GM19193 (cell line): ENCODE data around the gene TEX19.

Source experiments
- POLR2A ChIP-seq: IDR thresholded peaks from 4 replicates; pipeline ENCODE4 v1.6.1; 2011; ENCODE audit not compliant: insufficient read depth, insufficient read length; ENCODE audit errors: extremely low read depth

TEX19 gene

DNA sequence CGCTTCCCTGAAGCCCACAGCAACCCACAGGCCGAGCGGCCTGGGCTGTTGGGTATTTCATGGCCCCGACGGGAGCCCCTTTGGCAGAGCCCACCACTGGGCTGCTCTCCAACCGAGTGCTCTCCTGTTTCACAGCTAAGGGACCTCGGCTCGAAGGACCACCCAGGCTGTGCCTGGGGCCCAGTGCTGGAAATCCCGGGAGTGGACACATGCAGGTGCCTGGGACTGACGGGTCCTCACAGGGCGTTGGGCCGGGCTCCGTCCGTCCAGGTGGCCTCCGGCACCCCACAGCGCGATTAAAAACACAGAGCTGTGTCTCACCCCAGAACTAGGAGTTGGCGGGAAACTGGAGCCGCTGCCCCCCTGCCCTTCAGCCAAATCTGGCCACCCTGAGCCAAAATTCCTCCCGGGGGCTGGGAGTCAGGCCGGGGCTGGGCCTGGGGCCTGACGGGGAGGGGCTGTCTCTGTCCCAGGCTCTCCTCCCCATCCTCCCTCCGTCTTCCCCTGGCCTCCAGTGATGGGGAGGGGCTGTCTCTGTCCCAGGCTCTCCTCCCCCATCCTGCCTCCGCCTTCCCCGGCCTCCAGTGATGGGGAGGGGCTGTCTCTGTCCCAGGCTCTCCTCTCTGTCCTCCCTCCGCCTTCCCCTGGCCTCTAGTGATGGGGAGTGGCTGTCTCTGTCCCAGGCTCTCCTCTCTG, 26.7 kb downstream of the TEX19 start:
- TF ChIP-seq POLR2A, result no peak

DNA sequence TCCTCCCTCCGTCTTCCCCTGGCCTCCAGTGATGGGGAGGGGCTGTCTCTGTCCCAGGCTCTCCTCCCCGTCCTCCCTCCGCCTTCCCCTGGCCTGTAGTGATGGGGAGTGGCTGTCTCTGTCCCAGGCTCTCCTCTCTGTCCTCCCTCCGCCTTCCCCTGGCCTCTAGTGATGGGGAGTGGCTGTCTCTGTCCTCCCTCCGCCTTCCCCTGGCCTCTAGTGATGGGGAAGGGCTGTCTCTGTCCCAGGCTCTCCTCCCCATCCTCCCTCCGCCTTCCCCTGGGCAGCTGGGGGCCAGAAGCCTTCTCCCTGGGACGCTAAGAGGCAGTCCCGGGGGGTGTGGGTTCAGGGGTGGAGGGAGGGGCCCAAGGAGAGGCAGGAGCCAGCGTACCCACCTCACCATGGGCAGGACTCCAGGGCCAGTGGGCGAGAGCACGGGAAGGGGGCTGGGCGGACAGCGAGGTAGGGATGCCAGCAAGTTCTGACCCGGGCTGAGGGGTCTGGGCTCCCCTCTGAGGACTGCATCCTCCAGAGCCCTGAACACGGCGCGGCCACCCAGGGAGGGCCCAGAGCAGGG, 27.3 kb downstream of the TEX19 start:
- no peak for TF ChIP-seq POLR2A

DNA sequence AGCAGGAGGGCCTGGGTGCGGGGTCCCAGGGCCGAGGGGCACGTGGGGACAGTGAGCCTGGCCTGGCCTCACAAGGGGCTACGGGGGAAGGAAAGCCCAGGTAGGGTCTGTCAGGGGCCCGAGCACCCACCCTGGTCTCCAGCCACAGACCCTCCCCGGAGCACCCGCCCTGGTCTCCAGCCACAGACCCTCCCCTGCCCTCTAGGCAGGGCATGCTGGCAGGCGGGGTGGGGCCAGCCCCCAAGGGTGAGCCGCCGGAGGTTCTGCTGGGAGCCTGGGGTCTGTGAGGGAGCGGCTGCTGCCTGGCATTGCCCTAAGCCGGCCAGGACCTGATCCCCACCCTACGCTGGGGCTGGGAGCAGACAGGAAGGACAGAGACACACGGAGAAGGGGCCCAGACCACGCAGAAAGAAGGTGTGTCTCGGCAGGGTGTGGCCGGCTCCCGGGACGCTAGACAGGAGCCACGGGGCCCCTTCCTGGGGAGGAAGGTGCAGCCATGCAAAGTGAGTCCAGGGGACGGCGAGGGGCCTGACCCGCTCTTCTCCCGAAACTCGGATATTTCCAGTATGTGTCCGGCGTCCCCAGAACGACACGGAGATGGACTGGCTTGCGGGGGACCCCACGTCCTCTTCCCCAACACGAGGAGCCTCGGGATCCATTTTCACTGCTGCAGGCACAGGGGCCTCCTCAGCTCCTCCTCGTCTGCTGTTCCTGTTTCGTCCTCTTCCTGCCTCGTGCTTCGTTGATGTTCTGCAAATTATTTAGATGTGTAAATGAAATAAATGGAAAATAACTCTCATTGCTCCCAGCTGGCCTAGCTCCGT, 28.0 kb downstream of the TEX19 start:
- no peak for TF ChIP-seq POLR2A

DNA sequence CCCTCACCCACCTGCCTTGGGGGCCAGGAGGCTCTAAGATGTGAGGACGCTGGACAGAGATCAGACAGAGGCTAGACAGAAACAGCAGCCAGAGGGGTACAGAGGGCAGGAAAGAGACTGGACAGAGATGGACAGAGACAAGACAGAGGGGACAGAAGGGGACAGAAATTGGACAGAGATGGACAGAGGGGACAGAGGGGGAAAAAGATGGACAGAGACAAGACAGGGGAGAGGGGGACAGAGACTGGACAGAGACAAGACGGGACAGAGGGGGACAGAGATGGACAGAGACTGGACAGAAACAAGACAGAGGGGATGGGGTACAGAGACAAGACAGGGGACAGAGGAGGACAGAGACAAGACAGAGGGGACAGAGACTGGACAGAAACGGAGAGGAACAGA, 28.7 kb downstream of the TEX19 start:
- no peak for TF ChIP-seq POLR2A

DNA sequence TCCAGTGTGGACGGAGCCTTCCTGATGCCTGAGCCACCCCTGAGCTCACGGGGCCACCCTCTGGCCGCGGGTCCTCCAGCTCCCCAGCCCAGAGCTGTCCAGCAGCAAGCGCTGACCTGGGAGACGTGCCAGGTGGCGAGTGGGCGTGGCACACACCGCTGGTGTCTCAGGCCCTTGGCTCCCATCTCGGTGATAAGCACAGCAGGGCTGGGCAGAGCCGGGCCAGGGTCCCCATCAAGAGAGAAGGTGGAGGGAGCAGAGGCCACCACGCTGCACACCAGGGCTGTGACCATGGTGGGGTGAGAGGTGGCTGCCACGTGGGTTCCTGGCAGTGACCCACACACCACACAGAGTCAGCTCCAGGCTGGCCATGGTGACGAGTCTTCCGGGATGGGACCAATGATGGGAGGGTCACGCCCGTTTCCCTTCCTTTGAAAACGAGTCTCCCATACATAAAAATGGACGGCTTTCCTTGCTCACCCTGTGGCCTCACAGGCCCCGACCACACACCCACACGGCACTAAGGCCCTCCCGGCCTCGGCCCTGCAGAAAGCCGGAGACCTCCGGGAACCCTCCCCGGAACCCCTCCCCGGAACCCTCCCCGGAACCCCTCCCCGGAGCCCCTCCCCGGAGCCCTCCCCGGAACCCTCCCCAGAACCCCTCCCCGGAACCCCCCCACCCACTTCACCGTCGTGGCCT, 29.3 kb downstream of the TEX19 start:
- no peak for TF ChIP-seq POLR2A

DNA sequence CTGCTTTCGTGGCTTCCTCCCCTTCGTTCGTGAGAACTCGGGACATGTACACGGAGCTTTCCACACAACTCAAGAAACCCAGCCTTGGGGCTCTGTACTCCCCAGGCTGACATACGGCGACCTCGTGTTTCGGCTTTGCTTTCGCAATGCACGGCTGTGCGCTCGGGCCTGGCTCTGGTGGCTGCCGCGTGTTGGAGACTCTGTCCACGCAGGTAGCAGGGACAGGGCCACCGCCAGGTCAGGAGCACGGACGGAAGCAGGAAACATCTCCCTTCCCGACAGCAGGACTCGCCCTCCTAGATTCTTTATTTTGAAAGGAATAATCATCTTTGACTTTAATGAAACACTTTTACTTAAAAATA, 29.9 kb downstream of the TEX19 start:
- TF ChIP-seq POLR2A, result no peak

DNA sequence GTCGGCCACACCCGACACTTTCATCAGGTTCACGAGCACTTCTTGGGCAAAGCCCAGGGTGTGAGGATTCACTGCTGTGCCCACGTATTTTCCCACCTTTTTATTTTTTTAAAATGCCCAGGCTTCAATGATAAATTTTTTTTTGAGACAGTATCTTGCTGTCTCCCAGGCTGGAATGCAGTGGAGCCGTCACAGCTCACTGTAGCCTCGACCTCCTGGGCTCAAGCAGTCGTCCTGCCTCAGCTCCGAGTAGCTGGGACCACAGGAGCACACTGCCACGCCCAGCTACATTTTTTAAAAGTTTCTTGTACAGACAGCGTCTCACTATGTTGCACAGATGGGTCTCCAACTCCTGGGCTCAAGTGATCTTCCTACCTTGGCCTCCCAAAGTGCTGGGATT, 30.3 kb downstream of the TEX19 start:
- TF ChIP-seq POLR2A, result no peak

DNA sequence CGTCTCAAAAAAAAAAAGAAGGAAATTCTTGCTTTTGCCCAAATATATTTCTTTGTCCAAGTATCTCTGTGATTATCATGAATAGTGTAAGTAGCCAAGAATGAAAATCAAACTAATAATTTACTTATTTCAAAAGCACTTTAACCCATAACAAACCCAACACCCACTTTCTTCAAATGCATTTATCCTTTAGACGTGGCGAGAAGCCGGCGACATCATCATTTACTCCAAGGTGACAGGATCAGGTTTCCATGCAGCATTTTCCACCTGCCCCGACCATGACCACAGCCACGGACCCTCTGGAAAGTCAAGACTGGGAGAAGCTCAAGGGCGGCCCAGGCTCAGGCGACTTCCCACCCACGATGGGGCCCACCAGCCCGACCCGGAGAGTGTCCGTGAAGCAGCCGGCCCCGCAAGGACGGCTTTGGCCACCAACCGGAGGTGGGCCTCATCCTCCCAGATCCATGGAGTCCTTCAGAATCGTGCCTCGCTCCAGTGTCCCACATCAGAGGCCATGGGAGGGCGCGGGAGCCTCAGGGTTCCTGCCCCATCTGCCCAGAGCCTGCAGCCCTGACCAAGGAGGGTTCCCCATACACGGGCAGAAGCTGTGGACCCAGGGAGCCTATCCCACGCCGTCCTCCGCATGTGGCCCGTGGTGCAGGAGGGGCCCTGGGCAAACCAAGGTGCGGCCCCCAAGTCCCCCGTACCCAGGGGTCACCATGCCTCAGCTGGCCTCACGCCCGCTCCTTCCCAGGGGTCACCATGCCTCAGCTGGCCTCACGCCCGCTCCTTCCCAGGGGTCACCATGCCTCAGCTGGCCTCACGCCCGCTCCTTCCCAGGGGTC, 31.2 kb downstream of the TEX19 start:
- no peak for TF ChIP-seq POLR2A

DNA sequence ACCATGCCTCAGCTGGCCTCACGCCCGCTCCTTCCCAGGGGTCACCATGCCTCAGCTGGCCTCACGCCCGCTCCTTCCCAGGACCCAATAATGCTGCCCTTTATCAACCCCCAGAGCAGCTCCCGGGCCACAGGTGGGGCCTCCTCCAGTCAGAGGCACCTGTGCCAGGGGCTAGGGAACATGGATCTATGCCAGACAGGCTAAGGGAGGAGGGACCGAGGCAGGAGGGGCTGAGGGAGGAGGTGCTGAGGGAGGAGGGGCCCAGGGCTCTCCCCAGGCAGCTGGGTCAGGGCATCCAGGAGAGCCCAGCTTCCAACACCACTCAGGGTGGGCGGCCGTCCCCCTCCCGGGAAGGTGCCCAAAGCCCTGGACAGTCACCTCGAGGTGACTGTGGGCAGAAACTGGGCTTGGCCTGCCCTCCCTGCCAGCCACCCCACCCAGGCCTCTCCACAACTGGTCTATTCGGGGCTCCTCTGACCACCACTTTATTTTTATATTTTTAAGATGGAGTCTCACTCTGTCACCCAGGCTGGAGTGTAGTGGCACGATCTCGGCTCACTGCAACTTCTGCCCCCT, 31.9 kb downstream of the TEX19 start:
- no peak for TF ChIP-seq POLR2A

DNA sequence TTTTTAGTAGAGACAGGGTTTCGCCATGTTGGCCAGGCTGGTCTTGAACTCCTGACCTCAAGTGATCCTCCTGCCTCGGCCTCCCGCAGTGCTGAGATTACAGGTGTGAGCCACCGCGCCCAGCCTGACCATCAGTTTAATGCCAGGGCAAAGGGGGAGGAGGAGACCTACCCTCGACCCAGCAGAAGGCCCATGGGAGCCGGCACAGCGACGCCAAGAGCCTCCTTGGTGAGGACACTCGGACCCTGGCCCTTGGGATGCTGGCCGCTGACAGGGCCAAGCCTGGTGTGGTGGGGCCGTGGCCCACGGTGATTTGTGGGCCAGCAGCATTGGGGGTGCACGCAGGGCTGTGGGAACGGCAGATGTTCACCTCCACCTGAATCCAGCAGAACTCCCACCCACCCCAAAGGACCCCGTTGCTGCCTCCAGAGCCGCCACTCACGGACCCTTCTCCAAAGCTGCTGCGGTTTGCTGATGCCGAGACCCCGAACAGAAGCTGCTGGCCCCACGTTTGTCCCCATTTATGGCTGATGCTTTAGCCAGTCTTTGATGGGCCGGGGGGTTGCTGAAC, 32.5 kb downstream of the TEX19 start:
- TF ChIP-seq POLR2A, result no peak

DNA sequence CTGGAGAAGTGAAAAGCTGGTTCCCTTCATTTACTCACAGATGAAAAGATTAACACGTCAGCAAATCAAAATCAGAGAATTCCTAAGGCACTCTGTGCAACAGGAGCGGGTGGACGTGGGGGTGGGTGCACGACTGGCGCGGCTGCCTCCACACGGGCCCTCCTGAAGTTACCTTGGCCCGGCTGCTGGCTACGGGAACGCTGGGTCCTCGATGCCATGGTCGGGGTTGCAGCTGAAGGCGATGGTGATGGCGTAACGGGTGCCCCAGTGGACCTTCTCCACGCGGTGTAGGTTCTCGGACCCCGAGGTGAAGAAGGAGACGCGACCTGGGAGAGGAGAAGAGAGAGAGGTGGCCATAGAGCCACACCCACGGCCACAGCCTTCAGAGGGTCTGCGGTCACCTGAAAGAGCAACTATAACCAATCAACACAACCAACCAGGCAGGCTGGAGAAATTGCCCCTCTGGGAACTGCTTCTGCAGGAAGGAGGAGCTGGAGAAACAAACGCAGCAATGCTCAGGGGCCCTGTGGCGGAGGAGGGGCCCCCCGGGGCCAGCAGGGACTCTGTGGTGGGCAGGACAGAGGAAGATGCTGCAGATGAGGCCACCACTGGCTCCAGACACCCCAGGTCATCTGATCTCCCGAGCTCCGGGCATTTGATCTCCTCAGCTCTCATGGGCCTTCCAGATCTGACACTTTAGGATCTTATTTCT, 33.3 kb downstream of the TEX19 start:
- TF ChIP-seq POLR2A, result no peak

DNA sequence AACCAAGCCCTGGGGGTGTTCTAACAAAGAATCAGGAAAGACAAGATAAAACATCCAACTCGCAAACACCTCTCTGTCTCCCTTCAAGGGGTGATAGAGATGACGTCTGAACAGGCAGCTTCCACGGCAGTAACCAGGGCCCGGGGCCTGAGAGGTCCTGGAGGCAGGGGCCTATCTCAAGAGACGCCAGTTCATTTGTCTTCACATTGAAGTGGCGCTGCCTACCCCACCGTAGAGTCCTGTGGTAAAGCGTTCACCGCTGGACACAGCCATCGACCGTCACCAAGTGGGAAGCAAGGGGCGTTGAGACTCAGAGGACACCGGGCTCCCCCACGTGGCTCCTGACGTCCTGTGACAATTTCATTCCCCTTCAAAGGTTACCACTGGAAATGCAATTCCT, 33.9 kb downstream of the TEX19 start:
- no peak for TF ChIP-seq POLR2A

DNA sequence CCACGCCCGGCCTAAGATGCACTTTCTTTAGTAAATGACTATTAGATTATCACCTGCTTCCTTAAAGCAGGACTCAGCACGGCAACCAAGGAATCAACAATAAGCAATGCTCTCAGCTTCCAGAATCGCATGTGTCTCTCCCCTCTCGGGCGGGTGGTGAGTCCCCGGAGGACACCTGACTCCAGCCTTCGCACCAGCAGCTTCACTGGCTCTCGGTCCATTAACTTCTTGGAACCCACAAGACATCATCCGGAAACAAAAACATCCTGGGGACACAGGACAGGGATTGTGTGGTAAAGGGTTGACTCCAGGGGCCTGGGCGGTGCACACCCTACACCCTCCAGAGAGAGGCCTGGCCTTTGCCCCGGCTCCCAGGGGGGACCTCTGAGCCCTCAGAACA, 35.2 kb downstream of the TEX19 start:
- no peak for TF ChIP-seq POLR2A
